NCI-H446 (cell line): Measurements from ENCODE around the gene TTC6.

Experiments
- DNase-seq, 2 experiments: peaks; one replicate each; lab custom pipeline; 2025; lab: John Stamatoyannopoulos, UW

Gene TTC6

DNA sequence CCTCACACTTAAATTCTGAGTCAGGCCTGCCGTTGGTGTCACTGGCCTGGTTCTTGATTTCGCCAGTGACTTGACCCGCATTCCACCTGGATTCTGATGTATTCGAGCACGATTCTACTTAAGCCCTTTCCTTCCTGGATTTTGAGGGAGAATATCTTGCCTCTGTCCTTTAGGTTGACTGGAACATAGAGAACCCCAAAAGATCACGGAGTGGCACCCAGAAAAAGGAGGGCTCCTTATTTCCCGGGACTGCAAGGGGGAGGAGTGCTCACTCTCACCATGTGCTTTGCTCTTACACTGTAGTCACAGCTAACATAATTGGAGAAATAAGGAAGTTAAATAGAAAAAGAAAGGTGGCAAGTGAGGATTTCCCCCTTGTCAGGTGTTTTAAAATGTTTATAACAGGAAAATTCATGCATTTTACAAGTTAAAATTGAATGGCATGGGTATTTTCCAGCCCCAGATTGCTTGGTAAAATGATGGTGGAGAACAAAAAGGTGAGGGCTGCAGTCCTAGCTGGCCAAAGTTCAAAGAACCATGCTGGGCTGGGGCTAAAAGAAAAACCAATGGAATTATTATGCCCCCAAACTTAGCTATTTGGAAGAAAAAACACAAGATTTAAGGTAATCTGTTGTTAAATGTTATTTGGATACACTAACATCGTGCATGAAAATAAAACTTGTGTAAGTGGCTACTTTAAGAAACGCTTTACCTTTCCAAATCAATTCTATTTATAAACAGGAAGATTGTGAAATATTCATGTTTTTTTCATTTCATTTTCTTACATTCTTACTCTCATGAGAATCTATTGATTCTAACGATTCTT, 9.2 kb upstream of the TTC6 start:
- DNase-seq: no peak

DNA sequence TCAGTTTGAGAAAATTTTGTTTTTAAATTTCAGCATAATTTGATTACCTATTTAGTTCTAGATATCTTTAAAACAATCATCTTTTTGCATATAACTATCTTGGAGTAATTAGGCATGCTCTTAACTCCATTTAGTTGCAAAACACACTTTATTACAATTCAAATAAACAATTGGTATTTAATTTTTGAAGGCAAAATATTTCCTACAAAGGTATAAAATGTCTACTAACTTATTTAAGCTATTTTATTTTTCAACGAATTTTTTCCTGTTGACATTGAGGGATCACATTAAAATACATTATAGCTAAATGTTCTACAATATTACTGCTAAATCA, 8.7 kb upstream of the TTC6 start:
- no peak for DNase-seq

DNA sequence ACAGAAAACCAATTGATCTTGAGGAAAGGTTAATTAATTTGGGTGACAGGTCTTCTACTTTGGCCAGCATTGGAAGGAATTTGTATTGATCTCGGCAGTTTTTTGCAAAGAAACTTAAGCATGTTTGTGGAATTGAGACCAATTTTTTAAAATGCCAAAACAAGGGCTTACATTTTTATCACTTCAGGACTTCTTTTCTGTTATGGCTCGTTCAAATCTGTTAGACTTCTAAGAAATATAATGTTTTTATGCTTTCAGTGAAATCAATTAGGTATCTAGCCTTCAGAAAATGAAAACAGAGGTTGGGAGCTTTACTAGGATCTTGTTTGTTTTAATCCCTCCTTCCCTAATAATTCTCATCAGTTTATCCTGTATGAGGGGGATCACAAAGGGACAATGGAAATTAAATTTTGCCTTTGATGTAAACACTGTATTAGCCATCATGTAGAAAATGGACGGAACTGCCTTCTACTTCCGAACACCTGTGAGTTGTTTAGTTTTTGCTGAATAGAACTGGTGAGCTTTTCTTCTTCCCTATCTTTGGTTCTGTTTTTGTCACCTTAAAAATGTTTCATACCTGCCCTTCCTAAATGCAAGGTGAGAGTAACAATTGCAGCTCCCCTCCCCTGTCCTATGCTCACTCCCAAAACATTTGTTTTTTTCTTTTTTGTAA, 8.2 kb upstream of the TTC6 start:
- DNase-seq: no peak

DNA sequence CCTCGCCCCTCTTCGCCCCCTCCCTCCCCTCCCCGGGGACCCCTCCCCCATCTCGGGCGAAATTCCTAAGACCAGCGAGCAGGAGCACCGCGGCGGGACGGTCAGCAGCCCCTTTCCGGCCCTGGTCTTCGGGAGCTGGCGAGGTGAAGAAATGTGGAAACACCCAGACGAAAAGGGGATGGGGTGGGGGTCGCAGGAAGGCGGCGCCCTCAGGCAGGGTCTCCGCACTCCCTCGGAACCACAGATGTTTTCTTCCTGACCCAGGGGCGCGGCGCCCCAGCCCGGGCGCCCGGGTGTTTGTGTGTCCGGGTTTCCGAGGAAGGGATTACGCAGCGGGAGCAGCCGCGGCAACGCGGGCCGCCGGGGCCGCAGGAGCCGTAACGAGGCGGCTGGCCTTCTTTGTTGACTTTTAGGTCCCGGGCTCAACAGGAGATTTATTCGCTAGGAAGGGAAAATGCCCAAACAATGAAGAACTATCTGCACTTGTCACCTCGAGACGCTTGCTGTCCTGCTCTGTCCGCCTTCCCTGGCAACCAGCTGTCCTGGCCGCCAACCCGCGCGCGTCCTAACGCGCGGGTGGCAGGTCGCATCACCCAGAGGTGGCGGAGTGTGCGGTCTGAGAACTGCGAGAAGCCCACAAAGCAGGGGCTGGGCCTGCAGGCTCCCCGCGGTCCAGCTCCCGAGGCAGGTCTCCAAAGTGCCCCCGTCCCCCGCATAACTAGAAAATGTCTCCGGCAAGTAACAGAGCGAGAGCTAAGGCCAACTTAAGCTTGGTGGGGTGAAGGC, 7.4 kb upstream of the TTC6 start:
- no peak for DNase-seq

DNA sequence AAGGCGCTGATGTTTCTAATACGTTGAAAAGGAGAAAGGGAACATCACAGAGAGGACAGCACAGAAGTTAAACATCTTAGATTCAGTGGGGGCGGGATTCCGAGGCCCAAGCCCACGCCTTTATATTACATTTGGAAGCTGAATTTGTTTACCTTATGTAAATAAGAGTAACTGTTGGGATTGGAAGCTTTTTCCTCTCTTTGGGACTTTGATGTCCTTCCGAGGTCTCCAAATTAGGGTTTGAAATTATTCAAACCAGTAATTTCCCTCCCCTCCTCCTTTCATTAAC, 6.8 kb upstream of the TTC6 start:
- no peak for DNase-seq

DNA sequence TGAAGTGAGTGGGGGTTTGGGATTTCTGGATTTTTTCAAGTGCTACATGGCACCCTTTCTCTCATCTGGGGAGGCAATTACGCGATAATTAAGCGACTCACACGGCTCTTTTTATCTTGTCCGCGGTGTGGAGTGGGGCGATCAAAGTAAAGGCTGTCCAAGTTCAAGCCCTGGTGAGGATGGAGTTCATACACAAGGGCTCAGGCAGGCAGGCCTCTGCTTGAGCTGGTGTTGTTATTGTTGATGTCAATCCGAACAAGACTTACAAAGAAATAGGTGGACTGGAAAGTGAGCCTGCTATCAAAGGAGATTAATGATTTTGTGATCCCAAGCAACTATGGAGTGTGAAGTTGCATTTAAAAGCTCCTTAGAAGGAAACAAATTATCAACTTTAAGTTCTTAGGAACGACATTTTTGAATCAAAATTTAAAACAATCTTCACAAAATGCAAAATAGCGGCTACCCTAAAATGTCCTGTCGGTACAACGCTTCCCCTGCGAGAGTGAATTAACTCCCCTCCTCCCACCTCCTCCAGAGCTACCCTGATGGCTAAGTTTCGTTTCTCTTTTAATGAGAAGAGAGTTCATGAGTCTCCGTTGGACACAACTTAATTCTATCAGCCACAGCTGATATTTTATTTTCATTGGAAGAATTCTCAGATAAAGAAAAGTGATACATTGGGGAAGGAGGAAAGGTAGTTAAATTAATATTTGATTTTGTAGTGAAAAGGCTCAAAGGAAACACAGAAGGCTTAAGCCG, 6.3 kb upstream of the TTC6 start:
- no peak for DNase-seq

DNA sequence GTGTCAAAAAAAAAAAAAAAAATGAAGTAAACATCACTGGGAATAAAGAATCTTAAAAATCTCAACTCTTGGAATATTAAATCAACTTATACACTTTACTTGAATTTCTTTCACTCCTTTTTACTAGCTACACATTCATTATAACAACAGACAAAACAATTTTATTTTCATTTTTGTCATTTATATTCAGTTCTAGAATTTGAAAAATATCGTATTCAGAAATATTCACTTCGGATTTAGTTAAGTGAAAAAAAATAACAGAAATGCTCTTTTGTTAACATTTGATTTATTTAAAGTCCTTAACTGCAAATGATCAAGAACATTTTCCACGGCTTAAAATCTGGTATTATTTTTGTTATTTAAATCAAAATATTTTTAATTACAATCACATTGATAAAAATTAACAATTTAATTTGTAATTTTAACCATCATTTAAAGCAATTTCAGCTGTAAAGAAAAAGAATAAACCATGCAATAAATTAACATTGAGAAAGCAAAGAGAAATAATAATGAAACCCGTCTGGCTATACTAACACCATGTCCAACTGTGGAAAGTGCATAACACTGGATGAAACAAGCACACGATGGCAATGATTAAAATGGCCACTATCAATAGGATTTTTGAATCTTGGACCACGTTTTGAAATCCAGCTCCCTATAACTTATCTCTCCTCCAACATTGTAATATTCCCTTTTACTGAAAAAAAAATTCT, 5.6 kb upstream of the TTC6 start:
- DNase-seq: no peak

DNA sequence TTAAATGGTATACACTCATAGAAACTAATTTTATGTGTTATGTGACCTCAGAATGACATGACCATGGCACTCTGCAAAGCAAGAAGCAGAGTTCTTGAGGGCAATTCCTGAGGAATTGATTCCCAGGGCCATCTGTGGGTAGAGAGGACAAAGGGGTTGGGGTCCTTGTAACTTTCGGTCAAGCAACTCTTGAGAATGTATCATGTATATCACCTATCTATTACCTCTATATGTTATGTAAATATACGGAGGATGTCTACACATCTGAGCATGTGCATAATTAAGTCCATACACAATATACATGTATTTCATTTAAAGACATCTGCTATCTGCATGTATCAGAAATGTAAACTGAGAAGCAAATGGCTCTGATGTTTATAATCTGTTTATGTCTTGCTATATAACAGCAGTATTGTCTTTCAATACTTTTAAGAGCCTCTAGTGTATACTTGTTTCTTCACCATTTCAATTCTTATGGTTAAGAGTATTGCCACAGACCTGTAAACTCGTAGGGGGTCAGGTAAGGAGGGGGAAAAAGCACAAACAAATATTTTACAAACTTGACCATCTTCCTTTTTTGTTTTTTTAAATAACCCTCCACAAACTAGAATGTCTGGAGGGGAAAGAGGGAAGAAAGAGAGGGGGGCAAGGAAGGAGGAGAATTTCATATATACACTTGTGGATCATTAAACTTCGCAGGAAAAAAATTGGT, 4.8 kb upstream of the TTC6 start:
- no peak for DNase-seq

DNA sequence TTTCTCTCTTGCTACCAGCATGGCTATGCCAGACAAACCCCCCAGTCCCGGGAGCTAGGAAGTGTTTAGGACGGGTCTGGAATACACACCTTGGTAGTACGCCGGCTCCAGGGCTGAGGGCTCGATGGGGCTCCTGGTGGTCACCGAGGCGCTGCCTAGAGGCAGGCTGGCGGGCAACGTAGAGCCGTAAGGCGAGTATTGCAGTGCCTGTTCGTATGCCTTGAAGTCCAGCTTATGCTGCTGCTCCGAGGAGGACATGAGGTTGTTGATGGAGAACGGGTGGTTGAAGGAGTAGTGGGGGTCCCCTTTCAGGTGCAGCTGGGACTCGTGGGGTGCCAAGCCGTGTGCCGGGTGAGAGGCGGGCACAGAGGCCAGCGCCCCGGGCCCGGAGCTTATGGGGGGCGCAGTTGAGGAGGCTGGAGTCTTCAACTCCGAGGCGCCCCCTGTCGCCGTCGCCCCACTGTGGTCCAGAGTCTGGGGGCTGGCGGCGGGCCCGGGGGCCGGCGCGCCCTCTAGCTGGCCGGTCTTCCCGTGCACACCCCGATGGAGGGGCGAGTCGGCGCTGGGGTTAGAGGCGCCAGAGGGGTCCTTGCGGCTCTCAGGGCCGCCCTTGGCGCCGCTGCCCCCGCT, 4.0 kb upstream of the TTC6 start:
- DNase-seq: no peak

DNA sequence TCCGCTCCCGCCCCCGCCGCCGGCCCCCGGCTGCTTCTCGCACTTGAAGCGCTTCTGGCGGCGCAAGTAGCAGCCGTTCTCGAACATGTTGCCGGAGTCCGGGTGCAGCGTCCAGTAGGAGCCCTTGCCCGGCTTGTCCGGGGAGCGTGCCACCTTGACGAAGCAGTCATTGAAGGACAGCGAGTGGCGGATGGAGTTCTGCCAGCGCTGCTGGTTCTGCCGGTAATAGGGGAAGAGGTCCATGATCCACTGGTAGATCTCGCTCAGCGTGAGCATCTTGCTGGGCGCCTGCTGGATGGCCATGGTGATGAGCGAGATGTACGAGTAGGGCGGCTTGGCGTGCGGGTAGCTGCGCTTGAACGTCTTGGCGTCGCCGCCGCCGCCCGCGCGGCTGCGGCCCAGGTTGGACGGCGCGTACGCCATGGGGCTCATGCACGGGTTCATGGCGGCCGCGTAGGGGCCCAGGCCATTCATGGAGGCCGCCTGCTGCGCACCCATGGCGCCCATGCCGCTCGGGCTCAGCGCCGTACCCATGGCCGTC, 3.4 kb upstream of the TTC6 start:
- DNase-seq: peak in 1 of 2 experiments; percentile 35

DNA sequence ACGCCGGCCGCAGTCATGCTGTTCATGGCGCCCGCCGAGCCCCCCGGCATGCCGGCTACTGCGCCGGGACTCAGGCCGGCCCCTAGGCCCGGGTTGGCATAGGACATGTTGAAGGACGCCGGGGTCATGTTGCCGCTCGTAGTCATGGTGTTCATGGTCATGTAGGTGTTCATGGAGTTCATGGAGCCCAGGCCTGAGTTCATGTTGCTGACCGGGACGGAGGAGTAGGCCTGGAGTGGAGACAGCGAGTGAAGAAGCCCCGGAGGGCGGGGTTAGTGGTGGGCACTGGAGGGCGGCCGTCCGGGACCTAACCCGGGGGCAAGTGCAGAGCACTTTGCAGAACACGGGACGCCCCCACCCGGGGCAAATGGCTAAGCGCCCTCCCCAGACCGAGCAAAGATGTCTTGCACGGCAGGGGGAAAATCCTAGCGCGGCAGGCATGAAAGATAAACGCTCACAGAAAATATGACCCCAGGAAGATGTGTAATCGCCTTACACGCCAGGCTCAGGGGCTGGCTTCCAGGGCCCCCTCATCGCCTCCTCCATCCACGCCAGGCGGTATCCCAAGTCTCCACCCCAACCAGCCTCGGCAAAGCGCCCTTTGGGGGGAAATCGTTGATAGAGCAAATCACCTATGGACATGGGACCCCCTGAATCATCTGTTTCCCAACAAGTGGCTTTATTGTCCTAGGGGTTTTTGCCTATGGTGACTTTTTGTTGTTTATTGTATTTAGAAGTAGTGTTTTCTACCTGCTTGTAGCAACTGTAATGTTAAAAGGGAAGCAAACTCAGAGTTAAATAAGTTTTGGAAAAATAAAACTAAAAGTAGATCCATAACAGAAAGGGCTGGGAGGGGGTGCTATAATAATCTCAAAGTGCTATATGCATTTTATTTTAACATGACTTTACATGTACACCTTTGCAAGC, 2.7 kb upstream of the TTC6 start:
- peak in 1 of 2 experiments; percentile 27 for DNase-seq

DNA sequence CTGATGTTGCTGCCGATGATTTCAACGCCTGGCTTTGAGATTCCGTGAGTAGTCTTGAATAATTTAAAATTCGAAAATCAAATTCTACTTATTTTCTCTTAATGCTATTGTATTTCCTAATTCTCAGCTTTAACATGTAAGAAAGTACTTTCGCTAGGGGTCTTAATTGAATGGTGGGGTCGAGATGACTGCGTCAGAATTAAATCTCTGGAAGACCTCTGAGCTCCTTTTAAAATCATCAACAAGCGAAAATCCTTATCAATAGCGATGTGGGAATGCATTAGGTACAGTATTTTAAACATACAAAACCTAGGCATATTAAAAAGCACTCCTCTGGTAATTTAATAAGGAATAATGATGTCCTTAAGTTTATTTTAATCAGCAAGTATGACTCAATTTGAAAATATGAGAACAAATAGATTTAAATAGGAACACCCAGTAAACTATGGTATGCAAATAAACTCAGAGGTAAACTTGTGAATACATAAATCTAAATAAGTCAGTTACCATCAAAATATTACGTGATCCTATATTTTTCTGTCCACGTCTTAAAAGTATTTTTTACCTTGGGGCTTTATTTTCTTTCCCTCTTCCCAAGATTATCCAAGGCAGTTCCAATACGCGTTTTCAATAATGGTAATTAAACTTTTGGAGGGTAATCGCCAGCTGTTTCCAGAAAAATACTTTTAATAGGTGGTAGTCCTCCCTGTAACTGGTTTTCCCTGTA, 1.8 kb upstream of the TTC6 start:
- no peak for DNase-seq

DNA sequence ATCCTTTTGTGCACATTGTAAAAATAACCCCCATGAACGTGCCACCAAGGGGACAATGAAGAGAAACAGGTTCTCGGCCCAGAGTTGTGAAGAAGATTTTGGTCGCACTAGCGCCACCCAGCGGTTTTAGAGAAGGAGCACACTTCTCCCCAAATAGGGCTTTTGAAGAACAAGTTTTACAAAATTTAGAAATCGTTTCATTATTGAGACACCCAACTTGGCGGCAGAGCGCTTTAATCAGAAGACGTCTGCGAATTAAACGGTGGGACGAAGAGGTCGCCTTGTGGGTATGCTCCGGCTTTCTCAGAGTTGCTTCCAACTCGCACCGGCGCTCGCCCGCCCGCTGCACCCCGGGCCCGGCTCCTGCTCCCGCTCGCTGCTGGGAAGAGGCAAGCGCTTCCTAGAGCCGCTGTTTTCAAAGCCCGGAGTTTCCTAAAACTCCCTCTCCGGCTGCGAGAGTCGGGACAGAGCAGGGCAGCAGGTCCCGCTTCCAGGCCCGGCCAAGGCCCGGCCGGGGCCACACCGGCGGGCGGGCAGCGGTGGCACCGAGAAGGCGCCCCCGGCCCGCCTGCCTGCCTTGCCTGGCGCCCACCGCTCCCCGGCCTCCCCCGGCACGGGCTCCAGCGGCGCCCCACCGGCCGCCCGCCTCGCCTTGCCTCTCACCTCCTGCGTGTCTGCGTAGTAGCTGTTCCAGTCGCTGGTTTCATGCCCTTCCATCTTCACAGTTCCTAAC, 1.0 kb upstream of the TTC6 start:
- DNase-seq: peak; percentile 93 to 97

DNA sequence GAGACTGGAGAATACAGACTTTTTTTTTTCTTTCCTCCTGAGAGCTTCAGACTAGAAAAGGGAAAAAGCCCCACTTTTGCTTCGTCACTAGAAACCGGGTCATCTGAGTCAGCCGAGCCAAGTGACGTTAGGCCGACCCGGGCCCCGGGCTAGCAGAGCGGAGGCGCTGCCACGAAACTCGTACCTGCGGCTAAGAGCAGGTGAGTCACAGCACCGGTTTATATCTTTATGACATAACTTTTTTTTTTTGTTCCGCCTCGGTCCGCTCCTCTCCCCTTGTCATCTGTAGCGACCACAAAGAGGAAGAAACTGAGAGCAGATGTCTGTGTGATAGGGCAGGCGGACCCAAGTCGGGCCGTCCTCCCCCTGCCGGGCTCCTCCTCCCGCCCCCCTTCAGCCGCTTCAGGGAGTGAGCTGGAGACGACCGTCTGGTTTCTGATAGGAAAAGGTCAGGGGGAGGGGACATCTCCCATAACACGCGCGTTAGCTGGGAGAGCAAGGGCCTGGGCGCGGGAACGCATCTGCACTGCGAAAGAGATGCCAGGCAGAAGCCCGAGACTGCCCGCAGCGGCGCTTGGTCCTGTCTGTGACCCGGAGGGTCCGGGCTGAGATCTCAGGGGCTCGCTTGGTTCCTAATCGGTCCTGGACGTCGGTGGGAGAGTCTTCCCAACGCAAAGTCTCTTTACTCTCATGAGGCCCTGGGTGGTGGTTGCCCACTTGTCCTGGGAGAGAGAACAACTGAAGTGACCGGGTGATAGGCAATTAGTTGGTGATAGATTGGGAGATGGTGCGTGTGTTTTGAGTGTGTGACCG, 586 bp downstream of the TTC6 start:
- DNase-seq: peak; percentile 80 to 96

DNA sequence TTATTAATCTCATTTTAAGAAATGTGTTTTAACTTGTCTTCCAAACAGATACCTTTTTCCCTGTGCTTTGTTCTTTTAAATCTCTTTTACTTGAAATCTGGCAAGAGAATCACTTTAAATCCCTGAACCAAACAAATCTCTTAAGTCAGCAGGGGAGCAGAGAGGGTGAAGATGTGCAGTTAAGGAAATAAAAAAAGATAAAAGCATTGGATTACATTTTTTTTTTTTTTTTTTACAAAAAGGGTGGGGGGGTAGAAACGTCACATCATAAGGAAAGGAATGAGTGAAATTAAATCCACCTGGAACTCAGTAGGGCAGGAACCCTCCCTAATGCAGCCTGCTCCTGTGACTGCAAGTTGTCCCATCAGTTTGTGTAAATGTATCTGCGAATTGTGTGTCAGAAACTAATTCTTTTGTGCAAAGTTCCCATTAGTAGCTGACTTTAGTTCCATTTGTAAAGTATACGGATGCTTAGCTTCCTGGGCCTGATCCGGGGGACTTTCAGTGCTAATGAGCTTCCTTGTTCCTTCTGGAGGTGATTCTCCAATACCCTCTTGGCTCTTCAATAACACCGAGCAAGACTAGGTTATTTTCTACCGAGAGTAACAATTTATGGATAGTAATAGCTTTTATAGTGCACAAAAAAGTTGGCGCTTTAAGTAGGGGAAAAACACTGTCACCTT, 1.5 kb downstream of the TTC6 start:
- no peak for DNase-seq

DNA sequence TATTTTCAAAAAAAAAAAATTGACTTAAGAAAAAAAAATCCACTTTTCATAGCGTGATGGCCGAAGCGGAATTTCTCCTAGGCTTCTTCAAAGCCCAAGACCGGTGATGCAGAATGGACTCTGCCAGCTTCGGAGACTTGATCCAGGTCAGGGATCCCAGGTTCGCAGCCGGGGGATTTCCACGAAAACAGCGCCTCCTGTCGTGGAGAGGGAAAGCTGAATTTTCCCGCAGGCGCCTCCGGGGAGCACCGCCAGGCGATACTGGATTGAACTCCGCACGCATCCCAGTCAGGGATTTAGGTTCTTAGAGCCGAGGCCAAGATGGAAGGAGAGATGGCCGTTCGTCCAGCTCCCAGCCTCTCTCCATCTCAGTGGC, 2.1 kb downstream of the TTC6 start:
- no peak for DNase-seq
